ENCODE results near the gene OVCA2.

The OVCA2 gene

GRCh38 chr17:2089021-2089422, 47.2 kb downstream of the OVCA2 start:
- DNase-seq = no peak

GRCh38 chr17:2090210-2090641, 48.4 kb downstream of the OVCA2 start:
- DNase-seq = no peak

- DNase-seq = no peak
These were observed 49.1 kb downstream of the OVCA2 start for GRCh38 chr17:2090804-2091534.

- DNase-seq = no peak
These were observed 50.4 kb downstream of the OVCA2 start for GRCh38 chr17:2092253-2092652.

All from activated CD4-positive, CD25-positive, alpha-beta regulatory T cell treated with anti-CD3 and anti-CD28 coated beads, Interleukin-2, amount 50 U/mL, for 72 hours (primary cell).